ENCODE measurements around the gene SPECC1.

Gene SPECC1

GRCh38 chr17:20228860-20229259, 219.7 kb downstream of the SPECC1 start:
- H3K4me1 ChIP-seq, result peaks cover 0 to 45% (median 13%) of the 10 kb centered on the region in 4 donors
- no peaks in the 10 kb centered on the region for H3K9me3 ChIP-seq
- no peak overlapping the region for H3K27ac ChIP-seq
- intact Hi-C loops (cut with DNase I; ENCODE audit: low total_unique reads), result loop anchor here (5.0 kb wide), 3 partner anchors 43 to 237 kb away; no protein-coding TSS in a partner anchor
- peaks cover 15 to 18% (median 17%) of the 10 kb centered on the region in 3 donors for H3K36me3 ChIP-seq
- no peak for DNase-seq
- H3K27me3 ChIP-seq, result no peaks in the 10 kb centered on the region
- no peak overlapping the region for H3K4me3 ChIP-seq
- no peak for TF ChIP-seq CTCF (IDR thresholded peaks at IDR 0.05)

GRCh38 chr17:20230924-20231323, 221.8 kb downstream of the SPECC1 start:
- DNase-seq, result no peak
- Histone ChIP-seq H3K4me1 (peaks cover 0 to 27% (median 7%) of the 10 kb centered on the region in 4 donors), H3K27me3 (no peaks in the 10 kb centered on the region), H3K4me3 (no peak overlapping the region), H3K9me3 (no peaks in the 10 kb centered on the region), H3K36me3 (peaks cover 20 to 32% (median 23%) of the 10 kb centered on the region in 3 donors), H3K27ac (no peak overlapping the region)
- TF ChIP-seq CTCF (IDR thresholded peaks at IDR 0.05), result no peak
- intact Hi-C loops (cut with DNase I; ENCODE audit: low total_unique reads), result no loop called here

- intact Hi-C loops (cut with DNase I; ENCODE audit: low total_unique reads), result no loop called here
- H3K9me3 ChIP-seq, result no peaks in the 10 kb centered on the region
- peaks cover 0 to 20% (median 0%) of the 10 kb centered on the region in 4 donors for H3K4me1 ChIP-seq
- H3K4me3 ChIP-seq, result no peak overlapping the region
- TF ChIP-seq CTCF (IDR thresholded peaks at IDR 0.05), result no peak
- H3K27ac ChIP-seq, result no peak overlapping the region
- H3K27me3 ChIP-seq, result no peaks in the 10 kb centered on the region
- peaks cover 20 to 36% (median 27%) of the 10 kb centered on the region in 3 donors for H3K36me3 ChIP-seq
- no peak for DNase-seq
Measured at GRCh38 chr17:20232611-20233010, 223.5 kb downstream of the SPECC1 start.

- Histone ChIP-seq H3K4me3 (no peak overlapping the region), H3K27ac (no peak overlapping the region), H3K4me1 (peaks cover 0 to 3% (median 0%) of the 10 kb centered on the region in 4 donors), H3K9me3 (no peaks in the 10 kb centered on the region), H3K27me3 (no peaks in the 10 kb centered on the region), H3K36me3 (peaks cover 20 to 39% (median 29%) of the 10 kb centered on the region in 3 donors)
- no peak for DNase-seq
- intact Hi-C loops (cut with DNase I; ENCODE audit: low total_unique reads), result no loop called here
- TF ChIP-seq CTCF (IDR thresholded peaks at IDR 0.05), result no peak
Measured at GRCh38 chr17:20234276-20234675, 225.1 kb downstream of the SPECC1 start.

GRCh38 chr17:20235747-20236146, 226.6 kb downstream of the SPECC1 start:
- no peak for TF ChIP-seq CTCF (IDR thresholded peaks at IDR 0.05)
- DNase-seq, result no peak
- no peak overlapping the region for H3K27ac ChIP-seq
- no peaks in the 10 kb centered on the region for H3K27me3 ChIP-seq
- H3K4me3 ChIP-seq, result no peak overlapping the region
- no peaks in the 10 kb centered on the region for H3K4me1 ChIP-seq
- H3K36me3 ChIP-seq, result peaks cover 20 to 39% (median 29%) of the 10 kb centered on the region in 3 donors
- H3K9me3 ChIP-seq, result no peaks in the 10 kb centered on the region
- intact Hi-C loops (cut with DNase I; ENCODE audit: low total_unique reads), result no loop called here
